CD4-positive, CD25-positive, alpha-beta regulatory T cell (primary cell): Measurements from ENCODE around the gene MMP2. TPM values are rescaled to one million over a fixed set of nuclear protein-coding genes. Genes with fewer than 3 reads are reported as not detected.

ENCODE experiments used
- ATAC-seq, 2 donors: fragments of 150-1000 bp; cut with Tn5 transposase; one replicate each; pipeline ENCODE4 v1.10.0; 2021; ENCODE audit warnings: low read depth in 2 of 2, moderate number of reproducible peaks in 2 of 2, moderate library complexity in 1 of 2
- DNase-seq, 3 donors: peaks; one replicate each; pipeline versions ENCODE4 v3.0.0 to v3.0.0-alpha.2; 2012 to 2022; ENCODE audit warnings: mixed read lengths in 1 of 3
- H3K27ac ChIP-seq: one replicate; pipeline ENCODE4 v1.7.0; 2013; ENCODE audit warnings: mild to moderate bottlenecking, low read length; ENCODE audit not compliant: insufficient read depth, poor library complexity, severe bottlenecking
- H3K27me3 ChIP-seq: one replicate; pipeline ENCODE4 v1.7.0; 2013; ENCODE audit warnings: low read length; ENCODE audit not compliant: control insufficient read depth, insufficient read depth
- H3K36me3 ChIP-seq: one replicate; pipeline ENCODE4 v1.7.0; 2013; ENCODE audit warnings: mild to moderate bottlenecking, low read length, moderate library complexity; ENCODE audit not compliant: control insufficient read depth, insufficient read depth
- H3K4me1 ChIP-seq: 2 replicates; pipeline ENCODE4 v1.7.0; 2013; ENCODE audit warnings: mild to moderate bottlenecking, low read length; ENCODE audit not compliant: insufficient read depth, control insufficient read depth, poor library complexity, severe bottlenecking
- H3K4me3 ChIP-seq: one replicate; pipeline ENCODE4 v1.7.0; 2013; ENCODE audit warnings: low read depth, mild to moderate bottlenecking, low read length, moderate library complexity
- H3K9me3 ChIP-seq, 2 experiments: 1 replicate in 1 of 2; 2 replicates in 1 of 2; pipeline ENCODE4 v1.7.0; 2013; ENCODE audit warnings: low read length in 2 of 2, mild to moderate bottlenecking in 1 of 2, moderate library complexity in 1 of 2; ENCODE audit not compliant: control insufficient read depth in 2 of 2
- H3K27ac Mint-ChIP-seq, 3 donors: one replicate each; pipeline ENCODE4 v1.8.0; 2020 to 2022; ENCODE audit warnings: mild to moderate bottlenecking in 3 of 3, mixed read lengths in 3 of 3, moderate library complexity in 2 of 3
- H3K27me3 Mint-ChIP-seq: one replicate; pipeline ENCODE4 v1.8.0; 2022; ENCODE audit warnings: mild to moderate bottlenecking, mixed read lengths
- H3K36me3 Mint-ChIP-seq: one replicate; pipeline ENCODE4 v1.8.0; 2020; ENCODE audit warnings: mixed read lengths
- H3K4me1 Mint-ChIP-seq, 4 donors: one replicate each; pipeline ENCODE4 v1.8.0; 2020 to 2022; ENCODE audit warnings: mixed read lengths in 4 of 4, mild to moderate bottlenecking in 1 of 4
- H3K4me3 Mint-ChIP-seq, 4 donors: one replicate each; pipeline ENCODE4 v1.8.0; 2020 to 2022; ENCODE audit warnings: mild to moderate bottlenecking in 4 of 4, mixed read lengths in 4 of 4, moderate library complexity in 3 of 4
- H3K9me3 Mint-ChIP-seq, 7 donors: one replicate each; pipeline ENCODE4 v1.8.0; 2020 to 2022; ENCODE audit warnings: mixed read lengths in 7 of 7, mild to moderate bottlenecking in 3 of 7, moderate library complexity in 2 of 7
- polyA plus RNA-seq, 4 donors: library from polyadenylated mRNA; unstranded; fragments of 300-500 nt; fragmentation: Illumina TruSeq; gene quantifications; one replicate each; pipeline ENCODE4 v1.2.3, GENCODE V29; 2021
- total RNA-seq: library from RNA; stranded (reverse); gene quantifications from one replicate; pipeline ENCODE4 v1.2.3, GENCODE V29; 2022

MMP2 gene
- total and polyA plus RNA-seq, 5 donors from 2014 or later, result 0.49 TPM; not detected in 4

- Histone ChIP-seq H3K36me3 (no peaks in the 10 kb centered on the region), H3K27me3 (no peaks in the 10 kb centered on the region), H3K27ac (no peak overlapping the region), H3K4me3 (no peak overlapping the region), H3K9me3 (no peaks in the 10 kb centered on the region), H3K4me1 (no peaks in the 10 kb centered on the region)
- H3K4me3 Mint-ChIP-seq, result no peak overlapping the region
- DNase-seq, result no peak
- no peaks in the 10 kb centered on the region for H3K27me3 Mint-ChIP-seq
- H3K9me3 Mint-ChIP-seq, result no peaks in the 10 kb centered on the region
- H3K27ac Mint-ChIP-seq, result no peak overlapping the region
- peaks cover 0 to 2% (median 0%) of the 10 kb centered on the region in 4 donors for H3K4me1 Mint-ChIP-seq
- ATAC-seq, result no peak
- no peaks in the 10 kb centered on the region for H3K36me3 Mint-ChIP-seq
Measured at GRCh38 chr16:55497558-55497957, 18.6 kb downstream of the MMP2 start.

- H3K9me3 Mint-ChIP-seq, result no peaks in the 10 kb centered on the region
Measured at GRCh38 chr16:55498101-55498500, 19.1 kb downstream of the MMP2 start.

GRCh38 chr16:55499281-55499680, 20.3 kb downstream of the MMP2 start:
- no peaks in the 10 kb centered on the region for H3K9me3 Mint-ChIP-seq
- H3K36me3 Mint-ChIP-seq, result no peaks in the 10 kb centered on the region
- Histone ChIP-seq H3K36me3 (no peaks in the 10 kb centered on the region), H3K4me3 (no peak overlapping the region), H3K9me3 (no peaks in the 10 kb centered on the region), H3K27ac (no peak overlapping the region), H3K4me1 (no peaks in the 10 kb centered on the region), H3K27me3 (no peaks in the 10 kb centered on the region)
- H3K27me3 Mint-ChIP-seq, result no peaks in the 10 kb centered on the region
- H3K4me3 Mint-ChIP-seq, result no peak overlapping the region
- ATAC-seq (no peak), DNase-seq (no peak)
- no peak overlapping the region for H3K27ac Mint-ChIP-seq
- H3K4me1 Mint-ChIP-seq, result peaks cover 0 to 2% (median 0%) of the 10 kb centered on the region in 4 donors

More at GRCh38 chr16:55498101-55498500, 19.1 kb downstream of the MMP2 start:
- H3K27me3 Mint-ChIP-seq, result no peaks in the 10 kb centered on the region
- no peaks in the 10 kb centered on the region for H3K36me3 ChIP-seq
- H3K36me3 Mint-ChIP-seq, result no peaks in the 10 kb centered on the region
- no peaks in the 10 kb centered on the region for H3K9me3 ChIP-seq
- no peak for ATAC-seq
- no peak overlapping the region for H3K4me3 ChIP-seq
- H3K4me3 Mint-ChIP-seq, result no peak overlapping the region
- no peak for DNase-seq
- peaks cover 0 to 2% (median 0%) of the 10 kb centered on the region in 4 donors for H3K4me1 Mint-ChIP-seq
- H3K27ac ChIP-seq, result no peak overlapping the region
- H3K27me3 ChIP-seq, result no peaks in the 10 kb centered on the region
- no peaks in the 10 kb centered on the region for H3K4me1 ChIP-seq
- H3K27ac Mint-ChIP-seq, result no peak overlapping the region

DNA sequence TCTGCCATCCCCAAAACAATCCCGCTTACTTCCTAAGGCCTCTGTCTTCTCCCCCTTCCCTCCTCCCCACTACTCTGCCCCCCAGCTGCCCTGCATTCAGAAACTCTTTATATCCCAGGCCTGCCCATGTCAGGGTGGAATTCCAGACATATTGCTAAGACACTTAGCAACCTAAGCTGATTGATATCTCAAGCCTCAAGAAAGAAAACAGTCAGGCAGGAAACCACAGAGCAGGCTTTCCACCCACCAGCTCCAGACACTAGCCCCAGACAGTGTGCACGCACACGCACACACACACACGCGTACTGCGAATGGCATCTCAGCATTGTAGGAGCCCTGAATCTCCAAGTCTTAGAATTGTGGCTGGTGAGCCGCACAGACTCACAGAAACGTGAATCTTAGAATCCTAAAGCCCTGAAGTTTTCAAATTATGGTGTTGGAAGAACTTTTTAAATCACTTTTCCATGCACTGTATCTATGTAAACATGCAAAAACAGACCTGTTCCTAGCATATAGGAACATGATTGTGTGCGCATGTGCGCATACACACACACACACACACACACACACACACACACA, 21.0 kb downstream of the MMP2 start:
- no peaks in the 10 kb centered on the region for H3K9me3 Mint-ChIP-seq

GRCh38 chr16:55500530-55501011, 21.6 kb downstream of the MMP2 start:
- H3K27ac ChIP-seq, result no peak overlapping the region
- no peaks in the 10 kb centered on the region for H3K9me3 Mint-ChIP-seq
- DNase-seq, result no peak

More for the DNA sequence above, 21.0 kb downstream of the MMP2 start:
- H3K4me1 ChIP-seq, result no peaks in the 10 kb centered on the region
- H3K27ac Mint-ChIP-seq, result no peak overlapping the region
- DNase-seq (peak in 1 of 3 donors; percentile 7), ATAC-seq (no peak)
- H3K36me3 Mint-ChIP-seq, result no peaks in the 10 kb centered on the region
- peaks cover 0 to 2% (median 0%) of the 10 kb centered on the region in 4 donors for H3K4me1 Mint-ChIP-seq
- no peak overlapping the region for H3K4me3 Mint-ChIP-seq
- no peaks in the 10 kb centered on the region for H3K27me3 Mint-ChIP-seq
- no peaks in the 10 kb centered on the region for H3K36me3 ChIP-seq
- no peak overlapping the region for H3K27ac ChIP-seq
- no peak overlapping the region for H3K4me3 ChIP-seq
- H3K27me3 ChIP-seq, result no peaks in the 10 kb centered on the region
- no peaks in the 10 kb centered on the region for H3K9me3 ChIP-seq

DNA sequence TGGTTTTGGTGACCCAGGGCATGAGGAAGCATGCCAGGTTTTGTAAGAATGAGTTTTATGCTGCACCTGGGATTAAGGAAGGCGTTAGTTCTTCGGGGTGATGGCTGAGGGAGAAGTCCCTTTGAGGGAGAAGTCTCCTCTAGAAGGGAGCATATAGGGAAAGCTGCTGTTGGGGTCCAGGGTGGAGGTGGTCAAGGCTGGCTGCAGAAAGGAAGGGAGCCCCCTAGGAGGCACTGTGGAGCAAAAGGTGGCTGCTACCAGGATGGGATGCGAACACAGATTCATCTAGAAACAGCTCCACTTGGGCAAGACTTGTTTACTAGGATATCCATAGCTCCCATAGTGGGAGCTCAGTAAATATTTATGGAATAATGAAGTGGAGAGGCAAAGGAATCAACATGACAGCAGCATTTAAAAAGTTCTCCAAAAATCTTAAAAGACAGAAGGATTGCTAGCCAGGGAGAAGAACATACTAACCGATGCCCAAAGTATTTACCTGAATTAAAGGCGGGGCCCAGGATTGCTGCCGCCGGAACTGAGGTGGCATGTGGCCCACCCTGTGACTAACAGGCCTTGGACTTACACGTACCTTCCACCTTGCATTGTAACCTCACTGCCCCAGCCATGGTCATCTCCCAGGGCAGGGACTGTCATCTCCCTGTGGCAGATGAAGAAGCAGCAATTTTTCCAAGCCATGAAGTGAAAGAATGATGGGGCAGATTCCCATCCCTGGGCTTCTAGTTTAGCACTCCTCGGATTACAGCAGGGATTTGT, 22.7 kb downstream of the MMP2 start:
- no peak for DNase-seq

More at GRCh38 chr16:55500530-55501011, 21.6 kb downstream of the MMP2 start:
- H3K27me3 Mint-ChIP-seq, result no peaks in the 10 kb centered on the region
- H3K27ac Mint-ChIP-seq, result no peak overlapping the region
- H3K27me3 ChIP-seq, result no peaks in the 10 kb centered on the region
- no peaks in the 10 kb centered on the region for H3K36me3 Mint-ChIP-seq
- H3K36me3 ChIP-seq, result no peaks in the 10 kb centered on the region
- H3K9me3 ChIP-seq, result no peaks in the 10 kb centered on the region
- no peak for ATAC-seq
- no peak overlapping the region for H3K4me3 Mint-ChIP-seq
- H3K4me3 ChIP-seq, result no peak overlapping the region
- peaks cover 0 to 2% (median 0%) of the 10 kb centered on the region in 4 donors for H3K4me1 Mint-ChIP-seq
- H3K4me1 ChIP-seq, result no peaks in the 10 kb centered on the region

DNA sequence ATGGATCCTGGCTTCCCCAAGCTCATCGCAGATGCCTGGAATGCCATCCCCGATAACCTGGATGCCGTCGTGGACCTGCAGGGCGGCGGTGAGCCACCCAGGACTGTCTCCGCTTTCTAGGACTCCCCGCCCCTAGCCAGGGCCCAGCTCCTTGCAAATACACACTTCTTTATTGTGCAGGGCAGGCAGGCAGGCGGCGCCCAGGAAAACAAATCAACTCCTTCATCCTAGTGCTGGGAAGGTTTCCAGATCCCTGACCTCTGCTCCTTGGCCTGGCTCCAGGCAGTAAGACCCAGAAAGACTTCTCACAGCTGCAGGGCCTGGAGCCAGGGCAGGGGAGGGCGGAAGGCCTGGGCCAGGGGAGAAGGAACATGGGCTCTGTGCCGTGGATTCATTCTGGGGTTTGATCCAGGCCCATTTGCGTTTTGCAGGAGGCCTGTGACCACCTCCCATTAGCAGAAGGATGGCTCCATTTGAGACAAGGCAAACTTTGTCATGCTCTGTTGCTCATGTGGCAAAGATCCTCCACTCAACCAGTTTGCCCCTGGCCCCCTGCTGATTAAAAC, 23.9 kb downstream of the MMP2 start:
- peaks cover 0 to 3% (median 0%) of the 10 kb centered on the region in 7 donors for H3K9me3 Mint-ChIP-seq
- peaks cover 9% of the 10 kb centered on the region for H3K27me3 Mint-ChIP-seq
- Histone ChIP-seq H3K27ac (no peak overlapping the region), H3K9me3 (no peaks in the 10 kb centered on the region), H3K27me3 (peaks cover under 1% of the 10 kb centered on the region), H3K4me3 (no peak overlapping the region), H3K36me3 (no peaks in the 10 kb centered on the region), H3K4me1 (no peaks in the 10 kb centered on the region)
- no peak for ATAC-seq
- peaks cover 0 to 2% (median 0%) of the 10 kb centered on the region in 4 donors for H3K4me1 Mint-ChIP-seq
- no peak for DNase-seq
- no peaks in the 10 kb centered on the region for H3K36me3 Mint-ChIP-seq
- no peak overlapping the region for H3K4me3 Mint-ChIP-seq
- no peak overlapping the region for H3K27ac Mint-ChIP-seq

More for the DNA sequence above, 22.7 kb downstream of the MMP2 start:
- no peaks in the 10 kb centered on the region for H3K36me3 ChIP-seq
- H3K27ac ChIP-seq, result no peak overlapping the region
- no peak overlapping the region for H3K4me3 ChIP-seq
- no peaks in the 10 kb centered on the region for H3K27me3 ChIP-seq
- no peak overlapping the region for H3K4me3 Mint-ChIP-seq
- H3K4me1 Mint-ChIP-seq, result peaks cover 0 to 2% (median 0%) of the 10 kb centered on the region in 4 donors
- no peaks in the 10 kb centered on the region for H3K36me3 Mint-ChIP-seq
- H3K27me3 Mint-ChIP-seq, result no peaks in the 10 kb centered on the region
- H3K9me3 Mint-ChIP-seq, result peaks cover 0 to 3% (median 0%) of the 10 kb centered on the region in 7 donors
- H3K4me1 ChIP-seq, result no peaks in the 10 kb centered on the region
- H3K27ac Mint-ChIP-seq, result no peak overlapping the region
- no peak for ATAC-seq
- H3K9me3 ChIP-seq, result no peaks in the 10 kb centered on the region
